ENCODE measurements around the gene AGBL1.

AGBL1 gene

GRCh38 chr15:86284635-86285034 is 205.0 kb downstream of the AGBL1 start:
- H3K9ac ChIP-seq (ENCODE audit: low read length) = no peak overlapping the region
- H4K20me1 ChIP-seq (ENCODE audit: low read depth, low read length) = no peaks in the 10 kb centered on the region
- no peaks in the 10 kb centered on the region for H3K27me3 ChIP-seq (ENCODE audit: low read length)
- no peak overlapping the region for H3K4me3 ChIP-seq (ENCODE audit: insufficient read depth, low read length, poor library complexity, severe bottlenecking)
- no peak overlapping the region for H3K4me2 ChIP-seq (ENCODE audit: low read depth, low read length, poor library complexity, severe bottlenecking)
- H3K79me2 ChIP-seq (ENCODE audit: insufficient read depth, low read length) = no peaks in the 10 kb centered on the region
- no peaks in the 10 kb centered on the region for H3K9me3 ChIP-seq (ENCODE audit: insufficient read depth, low read length)
- H2AFZ ChIP-seq (ENCODE audit: low read depth, low read length, severe bottlenecking) = no peak overlapping the region
- TF ChIP-seq EZH2phosphoT487 (conservative IDR thresholded peaks at IDR 0.05; ENCODE audit: low read length) = no peak
- no peak for TF ChIP-seq CTCF (IDR thresholded peaks at IDR 0.05; ENCODE audit: insufficient read depth, low read length, poor library complexity, severe bottlenecking)
- no peaks in the 10 kb centered on the region for H3K9me2 ChIP-seq (replicated peaks; ENCODE audit: insufficient read depth, low read length)
- no peaks in the 10 kb centered on the region for H3K36me3 ChIP-seq (ENCODE audit: low read length)
- H3F3A ChIP-seq (ENCODE audit: insufficient read depth) = no peaks in the 10 kb centered on the region
- H3K27ac ChIP-seq (ENCODE audit: low read depth, low read length) = no peak overlapping the region

GRCh38 chr15:86295511-86295910 is 215.8 kb downstream of the AGBL1 start:
- no peaks in the 10 kb centered on the region for H4K20me1 ChIP-seq (ENCODE audit: low read depth, low read length)
- no peaks in the 10 kb centered on the region for H3K9me2 ChIP-seq (replicated peaks; ENCODE audit: insufficient read depth, low read length)
- H3F3A ChIP-seq (ENCODE audit: insufficient read depth) = no peaks in the 10 kb centered on the region
- H3K9ac ChIP-seq (ENCODE audit: low read length) = no peak overlapping the region
- no peak overlapping the region for H3K4me2 ChIP-seq (ENCODE audit: low read depth, low read length, poor library complexity, severe bottlenecking)
- H3K27me3 ChIP-seq (ENCODE audit: low read length) = no peaks in the 10 kb centered on the region
- no peak overlapping the region for H3K27ac ChIP-seq (ENCODE audit: low read depth, low read length)
- no peak overlapping the region for H3K4me3 ChIP-seq (ENCODE audit: insufficient read depth, low read length, poor library complexity, severe bottlenecking)
- H2AFZ ChIP-seq (ENCODE audit: low read depth, low read length, severe bottlenecking) = no peak overlapping the region
- H3K9me3 ChIP-seq (ENCODE audit: insufficient read depth, low read length) = no peaks in the 10 kb centered on the region
- H3K36me3 ChIP-seq (ENCODE audit: low read length) = no peaks in the 10 kb centered on the region
- TF ChIP-seq CTCF (IDR thresholded peaks at IDR 0.05; ENCODE audit: insufficient read depth, low read length, poor library complexity, severe bottlenecking) (no peak), EZH2phosphoT487 (conservative IDR thresholded peaks at IDR 0.05; ENCODE audit: low read length) (no peak)
- H3K79me2 ChIP-seq (ENCODE audit: insufficient read depth, low read length) = no peaks in the 10 kb centered on the region

- no peak overlapping the region for H2AFZ ChIP-seq (ENCODE audit: low read depth, low read length, severe bottlenecking)
- no peak overlapping the region for H3K4me3 ChIP-seq (ENCODE audit: insufficient read depth, low read length, poor library complexity, severe bottlenecking)
- no peaks in the 10 kb centered on the region for H3F3A ChIP-seq (ENCODE audit: insufficient read depth)
- no peaks in the 10 kb centered on the region for H3K27me3 ChIP-seq (ENCODE audit: low read length)
- H3K36me3 ChIP-seq (ENCODE audit: low read length) = no peaks in the 10 kb centered on the region
- TF ChIP-seq CTCF (IDR thresholded peaks at IDR 0.05; ENCODE audit: insufficient read depth, low read length, poor library complexity, severe bottlenecking) (no peak), EZH2phosphoT487 (conservative IDR thresholded peaks at IDR 0.05; ENCODE audit: low read length) (no peak)
- H3K9me3 ChIP-seq (ENCODE audit: insufficient read depth, low read length) = no peaks in the 10 kb centered on the region
- no peaks in the 10 kb centered on the region for H3K9me2 ChIP-seq (replicated peaks; ENCODE audit: insufficient read depth, low read length)
- no peaks in the 10 kb centered on the region for H3K79me2 ChIP-seq (ENCODE audit: insufficient read depth, low read length)
- H3K4me2 ChIP-seq (ENCODE audit: low read depth, low read length, poor library complexity, severe bottlenecking) = no peak overlapping the region
- no peak overlapping the region for H3K9ac ChIP-seq (ENCODE audit: low read length)
- no peaks in the 10 kb centered on the region for H4K20me1 ChIP-seq (ENCODE audit: low read depth, low read length)
- no peak overlapping the region for H3K27ac ChIP-seq (ENCODE audit: low read depth, low read length)
Observed at GRCh38 chr15:86296769-86297168, 217.1 kb downstream of the AGBL1 start.

All from SU-DHL-6 (cell line).